ENCODE data around the gene ZCCHC7.
A peak's percentile ranks its signal among the peaks of the same experiment; 100 is the strongest.
"Not testable (repeated sequence)": the region's sequence is repeated elsewhere in the genome, so short reads cannot be mapped to it uniquely, and the experiment has no call there.

Gene ZCCHC7

GRCh38 chr9:37157726-37158377 is 37.5 kb downstream of the ZCCHC7 start:
- DNase-seq (ENCODE audit: low read depth in 1 of 2, low spot score in 1 of 2), result peak in 1 of 2 experiments; percentile 5
- H3K27me3 ChIP-seq (ENCODE audit: insufficient read depth, poor library complexity, severe bottlenecking), result no peaks in the 10 kb centered on the region
- TF ChIP-seq SPI1 (IDR thresholded peaks at IDR 0.05; ENCODE audit: borderline replicate concordance, low read depth), result peak; percentile 23; the same call in 1 of the 2 replicates
- TF ChIP-seq GABPA (IDR thresholded peaks at IDR 0.05; ENCODE audit: low read depth), result no peak
- no peak overlapping the region; the same call in 1 of the 2 replicates for H3K27ac ChIP-seq (replicated peaks)
- no peak overlapping the region for H3K4me3 ChIP-seq (replicated peaks; ENCODE audit: insufficient read depth, low read length)

- DNase-seq (ENCODE audit: low read depth in 1 of 2, low spot score in 1 of 2), result no peak
- Histone ChIP-seq H3K27me3 (ENCODE audit: insufficient read depth, poor library complexity, severe bottlenecking) (no peaks in the 10 kb centered on the region), H3K27ac (replicated peaks) (no peak overlapping the region), H3K4me3 (replicated peaks; ENCODE audit: insufficient read depth, low read length) (no peak overlapping the region)
- no peak for TF ChIP-seq CTCF (IDR thresholded peaks at IDR 0.05; ENCODE audit: insufficient read depth, low read length)
- TF ChIP-seq REST (IDR thresholded peaks at IDR 0.05; ENCODE audit: insufficient replicate concordance, low read depth), result no peak
- TF ChIP-seq SPI1 (IDR thresholded peaks at IDR 0.05; ENCODE audit: borderline replicate concordance, low read depth), result no peak
- TF ChIP-seq POLR2AphosphoS5 (IDR thresholded peaks at IDR 0.05; ENCODE audit: low read depth), result no peak
- no peak for TF ChIP-seq GABPA (IDR thresholded peaks at IDR 0.05; ENCODE audit: low read depth)
Measured at GRCh38 chr9:37163299-37163698, 42.9 kb downstream of the ZCCHC7 start.

- H3K27me3 ChIP-seq (ENCODE audit: insufficient read depth, poor library complexity, severe bottlenecking); H3K4me3 ChIP-seq (replicated peaks; ENCODE audit: insufficient read depth, low read length); H3K27ac ChIP-seq (replicated peaks); DNase-seq (ENCODE audit: low read depth in 1 of 2, low spot score in 1 of 2): not testable (repeated sequence)
Measured at GRCh38 chr9:37164335-37164734, 44.0 kb downstream of the ZCCHC7 start.

- TF ChIP-seq SPI1 (IDR thresholded peaks at IDR 0.05; ENCODE audit: borderline replicate concordance, low read depth) (no peak), CTCF (IDR thresholded peaks at IDR 0.05; ENCODE audit: insufficient read depth, low read length) (no peak), GABPA (IDR thresholded peaks at IDR 0.05; ENCODE audit: low read depth) (no peak), REST (IDR thresholded peaks at IDR 0.05; ENCODE audit: insufficient replicate concordance, low read depth) (no peak), POLR2AphosphoS5 (IDR thresholded peaks at IDR 0.05; ENCODE audit: low read depth) (no peak)
- H3K4me3 ChIP-seq (replicated peaks; ENCODE audit: insufficient read depth, low read length), result no peak overlapping the region
- no peaks in the 10 kb centered on the region for H3K27me3 ChIP-seq (ENCODE audit: insufficient read depth, poor library complexity, severe bottlenecking)
- H3K27ac ChIP-seq (replicated peaks), result no peak overlapping the region
- no peak for DNase-seq (ENCODE audit: low read depth in 1 of 2, low spot score in 1 of 2)
Measured at GRCh38 chr9:37165644-37166043, 45.3 kb downstream of the ZCCHC7 start.

All from HL-60 (cell line).